ENCODE data around the gene ONECUT1. TPM values are rescaled to one million over a fixed set of nuclear protein-coding genes. Genes with fewer than 3 reads are reported as not detected.

ONECUT1 gene
- total RNA-seq, 1 donor from 2014 or later: not detected

DNA sequence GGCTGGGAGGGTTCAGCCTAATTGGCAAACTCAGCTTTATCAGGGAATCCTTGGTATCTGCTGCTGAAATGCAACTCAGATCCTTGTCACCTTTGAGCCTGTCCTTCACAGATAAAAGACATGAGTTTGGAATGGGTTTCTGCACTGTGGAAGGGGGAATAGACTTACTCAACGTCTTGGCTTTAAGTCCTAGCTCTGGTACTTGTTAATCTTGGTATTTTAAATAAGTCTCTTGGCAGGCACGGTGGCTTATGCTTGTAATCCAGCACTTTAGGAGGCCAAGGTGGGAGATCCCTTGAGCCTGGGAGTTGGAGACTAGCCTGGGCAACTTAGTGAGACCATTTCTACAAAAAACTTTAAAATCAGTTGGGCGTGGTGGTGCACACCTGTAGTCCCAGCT, 55.8 kb downstream of the ONECUT1 start:
- DNase-seq (ENCODE audit: extremely low read depth, low read depth, low spot score): no peak

DNA sequence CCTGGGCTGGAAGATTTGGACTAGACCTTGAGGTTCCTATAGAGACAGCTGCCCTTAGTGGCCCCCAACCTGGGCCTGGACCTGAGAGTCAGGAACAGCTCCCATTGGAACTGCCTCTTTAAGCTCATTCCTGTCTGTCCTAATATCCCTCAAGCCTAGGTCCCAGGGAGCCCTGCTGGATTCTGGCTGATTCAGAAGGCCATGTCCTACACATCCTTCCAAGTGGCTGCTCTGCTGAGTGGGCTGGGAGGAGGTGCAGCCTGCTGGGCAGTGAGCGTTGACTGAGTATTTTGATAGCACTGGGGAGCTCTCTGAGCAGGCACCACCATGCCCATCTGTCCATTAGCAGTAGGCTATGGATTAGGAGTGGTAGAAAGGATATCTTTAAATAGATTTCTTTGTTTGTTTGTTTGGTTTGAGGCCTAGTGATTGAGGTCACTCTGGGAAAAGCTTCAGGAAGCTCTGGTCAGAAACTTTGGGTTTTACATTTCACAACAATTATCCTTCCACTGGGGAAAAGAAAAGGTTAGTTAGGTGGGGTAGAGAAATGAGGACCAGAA, 56.4 kb downstream of the ONECUT1 start:
- no peak for DNase-seq (ENCODE audit: extremely low read depth, low read depth, low spot score)

DNA sequence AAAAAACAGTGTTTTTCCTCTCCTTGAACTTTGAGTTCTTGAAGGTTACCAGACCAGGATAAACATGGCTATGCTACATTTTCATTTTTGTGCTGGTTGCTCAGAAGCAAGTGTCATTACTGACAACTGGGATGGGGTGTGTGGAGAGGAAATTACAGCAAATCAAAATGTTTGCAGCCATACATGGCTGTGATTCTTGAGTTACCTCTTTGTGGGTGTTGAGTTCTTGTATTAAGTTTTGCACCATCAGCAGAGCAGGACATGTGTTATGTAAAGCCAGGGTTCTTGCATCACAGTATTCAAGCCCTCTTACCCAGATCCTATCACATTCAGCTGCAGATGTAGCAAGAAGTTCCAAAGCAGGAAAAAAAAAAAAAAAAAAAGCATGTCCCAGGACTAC, 57.0 kb downstream of the ONECUT1 start:
- DNase-seq (ENCODE audit: extremely low read depth, low read depth, low spot score): no peak

DNA sequence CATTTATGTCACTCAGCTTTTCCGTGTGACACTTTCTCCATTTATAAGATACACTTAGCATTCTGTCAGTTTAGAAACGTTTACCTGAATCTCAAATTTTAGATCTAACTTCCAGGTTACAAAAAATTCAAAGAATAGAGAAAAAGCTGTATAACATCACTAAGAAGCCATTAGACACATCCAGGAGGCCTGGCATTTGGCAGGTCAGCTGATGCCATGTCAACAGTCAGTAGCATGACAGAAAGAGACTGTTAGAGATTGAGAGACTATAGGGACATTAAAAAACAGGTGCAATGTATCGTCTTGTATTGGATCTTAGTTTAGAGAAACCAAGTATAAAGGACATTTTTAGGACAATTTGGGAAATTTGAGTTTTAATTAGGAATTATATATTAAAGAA, 57.6 kb downstream of the ONECUT1 start:
- DNase-seq (ENCODE audit: extremely low read depth, low read depth, low spot score): no peak

DNA sequence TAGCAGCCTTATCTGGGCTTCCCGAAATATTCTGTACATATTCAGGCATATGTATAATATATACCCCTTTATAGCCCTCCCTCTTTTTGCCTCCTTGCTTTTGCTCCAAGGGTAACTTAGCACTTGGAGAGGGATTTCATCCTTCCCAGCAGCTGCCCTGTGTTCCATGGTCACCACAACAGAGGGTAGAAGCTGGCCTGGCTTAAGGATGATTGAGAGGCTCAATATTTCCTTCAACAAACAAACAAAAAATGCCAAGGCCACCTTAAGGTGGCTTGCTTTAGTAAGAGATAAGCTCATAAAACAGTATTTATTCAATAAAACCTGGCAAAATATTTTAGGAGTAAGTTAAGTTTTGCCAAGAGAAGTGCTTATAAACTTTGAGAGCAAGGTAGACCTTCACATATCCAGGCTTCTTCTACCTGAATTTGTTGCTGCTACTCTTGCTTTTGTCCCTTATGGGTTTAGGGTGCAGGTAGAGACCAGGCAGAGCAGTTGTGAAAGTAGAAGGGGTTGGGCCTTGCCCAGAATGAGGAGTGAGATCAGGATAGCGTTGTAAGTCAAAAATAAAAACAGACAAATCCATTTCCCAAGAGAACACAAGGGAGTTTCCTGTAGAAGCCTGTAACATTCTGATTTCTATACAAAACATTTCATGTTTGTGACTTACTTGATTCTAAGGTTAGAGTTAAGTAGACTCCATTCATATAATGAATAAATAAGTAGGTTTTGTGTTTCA, 58.2 kb downstream of the ONECUT1 start:
- no peak for DNase-seq (ENCODE audit: extremely low read depth, low read depth, low spot score)

DNA sequence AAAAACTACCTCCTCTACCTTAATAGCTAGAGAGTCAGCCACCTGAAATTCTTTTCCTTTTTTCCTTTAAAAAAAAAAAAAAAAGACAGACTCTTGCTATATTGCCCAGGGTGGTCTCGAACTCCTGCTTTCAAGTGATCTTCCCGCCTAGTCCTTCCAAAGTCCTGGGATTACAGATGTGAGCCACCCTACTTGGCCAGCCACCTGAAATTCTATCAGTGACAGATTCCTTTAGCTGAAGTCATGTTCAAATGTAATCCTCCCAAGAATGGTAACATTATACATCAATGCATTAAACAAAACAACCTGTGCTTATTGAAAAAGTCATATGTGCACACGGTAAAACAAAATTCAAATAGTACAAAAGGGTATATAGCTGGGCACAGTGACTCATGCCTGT, 59.1 kb downstream of the ONECUT1 start:
- no peak for DNase-seq (ENCODE audit: extremely low read depth, low read depth, low spot score)

DNA sequence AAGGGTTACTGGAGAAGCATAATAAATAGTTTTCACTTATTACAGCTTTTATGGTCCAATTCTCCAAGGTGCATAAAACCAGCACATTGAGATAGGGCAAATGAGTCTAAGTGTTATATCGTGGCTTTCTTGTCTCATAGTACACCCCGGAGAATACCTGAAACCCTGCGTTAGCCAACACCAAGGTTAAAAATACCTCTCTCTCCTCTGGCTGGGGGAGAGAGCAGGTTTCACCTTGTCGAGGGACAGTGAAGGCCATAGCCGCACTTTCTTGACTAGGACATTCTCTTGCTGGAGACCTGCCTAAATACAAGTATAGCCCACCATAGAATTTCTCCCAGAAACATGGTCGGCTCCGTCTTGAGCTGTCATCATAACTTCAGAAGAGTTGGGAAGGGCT, 59.5 kb downstream of the ONECUT1 start:
- DNase-seq (ENCODE audit: extremely low read depth, low read depth, low spot score): no peak

DNA sequence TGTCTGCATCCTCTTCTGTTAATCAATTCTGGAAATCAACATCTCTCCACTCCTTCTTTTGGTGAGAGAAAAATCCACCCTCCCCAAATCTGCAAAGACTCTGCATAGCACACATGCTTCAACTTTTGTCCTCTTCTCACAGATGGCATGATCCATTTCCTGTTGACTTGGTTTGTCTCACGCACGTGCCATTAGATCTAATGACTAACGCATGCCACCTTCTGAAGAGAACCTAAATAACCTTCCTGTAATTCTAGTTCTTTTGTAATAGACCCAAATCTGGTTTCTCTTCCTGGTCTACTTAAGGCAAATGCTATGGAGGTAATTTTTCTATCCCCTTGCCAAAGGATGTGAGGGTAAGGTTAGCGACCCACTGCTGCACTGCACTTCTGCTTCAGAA, 60.0 kb downstream of the ONECUT1 start:
- peak; percentile 82 for DNase-seq (ENCODE audit: extremely low read depth, low read depth, low spot score)

DNA sequence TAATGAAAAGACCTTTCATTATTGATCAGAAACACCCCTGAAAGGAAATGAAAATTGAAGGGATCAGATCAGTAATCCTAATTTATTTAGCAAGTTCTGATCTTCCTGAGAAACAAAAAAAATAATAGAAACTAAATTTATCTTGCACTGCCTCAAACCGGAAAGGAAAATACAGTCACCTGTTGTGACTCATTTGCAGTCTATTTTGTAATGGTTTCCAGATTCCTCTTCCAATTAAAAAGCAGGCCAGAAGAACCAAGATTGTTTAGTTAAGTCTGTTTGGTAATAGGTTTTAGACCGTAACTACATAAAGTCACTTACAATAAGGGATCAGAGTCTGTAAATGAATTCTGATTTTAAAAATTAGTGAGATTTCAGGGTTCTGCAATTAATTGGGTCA, 61.2 kb downstream of the ONECUT1 start:
- peak; percentile 44 for DNase-seq (ENCODE audit: extremely low read depth, low read depth, low spot score)

DNA sequence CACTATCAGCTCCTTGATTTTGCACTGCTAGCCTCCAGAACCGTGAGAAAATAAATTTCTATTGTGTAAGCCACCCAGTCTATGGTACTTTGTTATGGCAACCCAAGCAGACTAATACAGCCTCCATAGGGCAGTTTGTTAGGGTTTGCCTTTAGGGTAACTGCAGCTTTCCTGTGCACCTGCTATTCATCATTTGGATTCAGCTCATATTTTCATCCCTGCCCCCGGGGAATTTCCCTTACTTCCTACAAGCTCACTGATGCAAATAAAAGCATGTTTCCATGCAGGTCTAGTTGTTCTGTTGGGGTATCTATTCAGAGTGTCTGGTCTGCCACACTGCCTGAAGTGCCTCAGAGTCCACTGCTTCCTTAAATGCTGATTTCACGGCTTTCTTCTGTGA, 62.3 kb downstream of the ONECUT1 start:
- DNase-seq (ENCODE audit: extremely low read depth, low read depth, low spot score): no peak

DNA sequence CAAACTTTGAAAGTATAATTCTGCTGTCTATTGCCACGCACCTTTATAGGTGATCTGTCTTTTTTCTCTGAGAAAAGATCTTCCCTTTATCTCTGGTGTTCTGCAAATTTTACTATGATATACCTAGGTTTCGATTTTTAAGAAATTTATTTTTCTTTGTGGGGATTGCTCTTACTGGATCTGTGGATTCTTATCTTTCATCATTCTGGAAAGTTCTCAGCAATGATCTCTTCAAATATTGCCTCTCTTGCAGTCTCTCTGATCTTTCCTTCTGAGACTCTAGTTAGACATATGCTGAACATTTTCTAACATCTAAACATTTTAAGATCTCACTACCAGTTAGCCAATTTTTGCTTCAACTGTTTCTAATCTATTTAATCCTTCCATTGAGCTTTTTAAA, 63.9 kb downstream of the ONECUT1 start:
- no peak for DNase-seq (ENCODE audit: extremely low read depth, low read depth, low spot score)

DNA sequence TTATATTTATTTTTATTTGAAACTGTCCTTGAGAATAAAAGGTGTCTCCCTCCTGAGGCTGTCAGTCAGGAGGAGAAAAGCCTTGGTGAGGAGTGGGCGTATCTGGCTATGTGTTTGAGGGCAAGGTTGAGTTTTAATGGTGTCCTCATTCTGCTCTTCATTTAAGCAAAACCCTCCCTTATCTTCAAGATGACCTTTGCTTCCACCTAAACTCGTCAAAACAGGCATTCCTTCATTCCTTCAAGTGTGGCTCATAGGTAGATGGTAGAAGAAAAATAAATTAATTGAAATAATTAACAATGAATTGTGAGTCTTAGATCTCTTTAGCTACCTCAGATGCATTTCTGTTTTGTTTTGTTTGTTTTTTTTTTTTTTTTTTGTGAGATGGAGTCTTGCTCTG, 71.6 kb downstream of the ONECUT1 start:
- DNase-seq (ENCODE audit: extremely low read depth, low read depth, low spot score): no peak

DNA sequence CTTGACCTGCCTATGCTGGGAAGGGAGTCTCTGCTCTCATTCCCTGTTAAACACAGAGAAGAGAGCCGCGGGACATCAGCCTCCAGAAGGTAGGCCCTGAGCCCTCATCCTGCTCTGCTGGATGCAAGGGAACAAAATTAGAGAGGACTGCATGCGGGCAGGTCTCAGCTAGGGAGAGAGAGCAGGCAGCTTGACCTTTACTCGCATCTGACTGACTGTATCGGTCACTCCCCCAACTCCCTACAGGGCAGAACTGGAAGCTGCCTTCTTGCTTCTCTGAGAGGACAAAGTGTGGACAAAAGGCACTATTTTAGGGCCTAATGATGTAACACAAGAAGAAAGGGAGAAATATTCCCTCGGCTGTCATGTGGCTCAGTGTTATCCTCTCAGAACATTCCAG, 72.2 kb downstream of the ONECUT1 start:
- DNase-seq (ENCODE audit: extremely low read depth, low read depth, low spot score): no peak

DNA sequence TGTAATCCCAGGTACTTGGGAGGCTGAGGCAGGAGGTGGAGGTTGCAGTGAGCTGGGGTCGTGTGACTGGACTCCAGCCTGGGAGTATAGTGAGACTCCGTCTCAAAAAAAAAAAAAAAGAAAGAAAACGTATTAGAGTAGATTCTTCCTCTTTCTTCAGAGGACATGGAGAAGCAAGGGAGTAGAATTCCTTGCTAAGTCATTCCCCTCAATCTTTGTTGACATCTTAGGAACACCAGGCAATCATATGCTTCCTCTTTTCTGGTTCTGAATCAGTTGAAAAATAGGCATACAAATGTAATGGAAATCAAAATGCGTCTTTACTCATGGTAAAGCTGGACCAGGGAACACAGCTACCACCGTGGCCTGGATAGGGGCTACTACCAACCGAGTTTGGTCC, 72.7 kb downstream of the ONECUT1 start:
- no peak for DNase-seq (ENCODE audit: extremely low read depth, low read depth, low spot score)

DNA sequence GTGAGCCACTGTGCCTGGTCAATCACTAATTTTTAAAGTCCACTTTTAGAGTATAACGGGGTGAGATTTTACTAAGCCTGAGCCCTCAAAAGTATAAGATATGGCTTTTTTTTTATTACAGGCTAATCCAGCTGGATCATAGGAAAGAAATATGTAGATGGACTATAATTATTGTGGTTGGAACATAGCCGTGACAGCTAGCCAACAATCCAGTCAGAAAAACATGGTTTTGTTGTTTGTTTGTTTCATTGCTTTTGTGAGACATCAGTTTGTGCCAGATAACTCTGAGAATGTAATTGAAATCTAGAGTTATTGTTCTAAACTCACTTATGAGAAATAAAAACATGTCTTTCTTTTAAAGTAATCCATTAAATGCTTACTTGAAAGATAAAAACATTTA, 73.6 kb downstream of the ONECUT1 start:
- no peak for DNase-seq (ENCODE audit: extremely low read depth, low read depth, low spot score)

DNA sequence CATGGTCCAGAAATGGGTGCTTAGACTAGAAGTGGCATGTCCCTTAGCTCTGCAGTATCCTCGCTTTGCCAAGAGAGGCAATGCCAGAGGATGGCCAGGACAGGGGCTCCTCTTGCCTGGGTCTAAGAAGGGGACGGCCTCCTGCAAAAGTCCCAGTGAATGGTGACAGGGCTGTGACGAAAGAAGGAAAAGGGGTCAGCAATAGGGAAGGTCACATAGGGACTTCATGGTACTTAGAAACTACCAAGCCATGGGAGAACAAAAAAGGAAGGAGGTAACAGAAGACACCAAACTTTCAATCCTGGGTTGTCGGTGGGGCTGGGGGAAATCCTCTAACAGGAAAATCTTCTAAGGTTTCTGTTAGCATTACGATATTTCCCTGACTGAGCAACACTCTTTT, 74.7 kb downstream of the ONECUT1 start:
- DNase-seq (ENCODE audit: extremely low read depth, low read depth, low spot score): no peak

DNA sequence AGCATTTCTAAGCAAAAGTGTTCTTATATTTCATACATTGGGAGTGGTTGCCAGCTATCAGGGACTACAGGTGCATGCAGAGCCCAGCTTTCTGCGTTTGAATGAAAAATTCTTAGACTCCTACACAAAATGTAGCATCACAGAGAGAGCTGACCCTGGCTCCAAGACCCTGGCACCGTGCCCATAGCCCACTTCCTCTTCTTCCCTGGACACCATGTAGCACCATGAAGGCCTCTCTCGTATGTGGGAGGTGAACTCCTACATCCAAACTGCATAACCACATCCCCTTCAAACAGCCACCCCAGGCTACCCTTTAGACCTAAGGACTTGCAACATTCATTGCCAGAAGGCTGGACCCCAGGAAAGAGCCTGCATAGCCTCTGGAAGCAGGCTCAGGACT, 75.2 kb downstream of the ONECUT1 start:
- DNase-seq (ENCODE audit: extremely low read depth, low read depth, low spot score): no peak

DNA sequence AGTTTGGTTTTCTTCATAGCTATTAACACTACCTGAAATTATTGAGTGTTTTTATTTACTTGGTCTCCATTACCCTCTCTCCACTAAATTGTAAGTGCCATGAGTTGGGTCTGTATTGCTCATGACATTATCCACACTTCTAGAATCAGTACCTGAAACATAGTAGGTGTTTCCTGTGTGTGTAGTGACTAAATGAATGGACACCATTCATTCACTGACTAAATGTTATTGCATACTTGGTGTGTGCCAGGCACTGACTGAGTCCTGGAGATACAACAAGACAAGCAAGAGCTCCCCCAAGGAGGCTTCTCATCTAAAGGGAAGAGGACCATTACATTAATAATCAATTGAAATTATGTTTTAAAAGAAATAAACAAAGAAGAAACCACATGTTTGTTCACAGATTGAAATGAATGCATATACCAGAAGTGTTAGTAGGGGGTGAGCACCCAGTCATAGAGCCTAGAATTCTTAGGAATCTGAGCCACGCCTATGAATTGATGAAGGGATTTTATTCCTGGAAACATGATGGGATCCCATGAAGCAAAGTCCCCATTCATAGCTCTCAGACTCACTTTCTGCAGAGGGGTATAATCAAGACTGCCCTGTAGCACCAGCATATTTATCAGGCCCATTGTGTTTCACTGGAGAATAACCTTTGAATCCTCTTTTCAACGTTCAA, 79.3 kb downstream of the ONECUT1 start:
- DNase-seq (ENCODE audit: extremely low read depth, low read depth, low spot score): no peak

DNA sequence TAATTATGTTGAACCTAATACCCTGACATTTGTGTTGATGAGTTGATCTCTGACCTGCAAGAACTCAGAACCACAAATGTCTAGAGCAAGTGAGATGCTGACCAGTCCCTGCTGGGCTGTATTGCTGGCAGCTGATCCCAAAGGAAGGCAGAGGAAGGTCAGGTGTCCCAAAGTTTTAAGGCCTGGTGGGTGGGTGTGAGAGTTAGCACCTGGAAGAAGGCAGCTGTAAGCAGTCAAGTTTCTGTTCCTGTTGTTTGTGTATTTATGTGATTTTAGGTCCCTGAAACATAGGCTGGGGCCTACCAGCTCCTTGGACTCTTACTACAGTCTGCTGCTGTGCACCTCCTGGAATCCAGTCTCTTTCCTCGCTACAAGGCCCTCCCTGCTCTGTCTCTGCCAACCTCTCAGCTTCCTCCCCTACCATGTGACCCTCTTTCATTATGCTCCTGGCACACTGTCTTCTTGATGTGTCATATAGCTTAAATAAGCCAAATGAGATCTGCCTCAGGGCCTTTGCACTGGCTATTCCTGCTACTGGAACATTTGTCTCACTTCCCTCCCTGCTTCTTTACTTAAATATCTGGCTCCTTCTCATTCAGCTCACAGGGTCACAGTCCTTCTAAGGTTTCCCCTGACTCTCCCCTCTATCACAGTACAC, 80.0 kb downstream of the ONECUT1 start:
- no peak for DNase-seq (ENCODE audit: extremely low read depth, low read depth, low spot score)

DNA sequence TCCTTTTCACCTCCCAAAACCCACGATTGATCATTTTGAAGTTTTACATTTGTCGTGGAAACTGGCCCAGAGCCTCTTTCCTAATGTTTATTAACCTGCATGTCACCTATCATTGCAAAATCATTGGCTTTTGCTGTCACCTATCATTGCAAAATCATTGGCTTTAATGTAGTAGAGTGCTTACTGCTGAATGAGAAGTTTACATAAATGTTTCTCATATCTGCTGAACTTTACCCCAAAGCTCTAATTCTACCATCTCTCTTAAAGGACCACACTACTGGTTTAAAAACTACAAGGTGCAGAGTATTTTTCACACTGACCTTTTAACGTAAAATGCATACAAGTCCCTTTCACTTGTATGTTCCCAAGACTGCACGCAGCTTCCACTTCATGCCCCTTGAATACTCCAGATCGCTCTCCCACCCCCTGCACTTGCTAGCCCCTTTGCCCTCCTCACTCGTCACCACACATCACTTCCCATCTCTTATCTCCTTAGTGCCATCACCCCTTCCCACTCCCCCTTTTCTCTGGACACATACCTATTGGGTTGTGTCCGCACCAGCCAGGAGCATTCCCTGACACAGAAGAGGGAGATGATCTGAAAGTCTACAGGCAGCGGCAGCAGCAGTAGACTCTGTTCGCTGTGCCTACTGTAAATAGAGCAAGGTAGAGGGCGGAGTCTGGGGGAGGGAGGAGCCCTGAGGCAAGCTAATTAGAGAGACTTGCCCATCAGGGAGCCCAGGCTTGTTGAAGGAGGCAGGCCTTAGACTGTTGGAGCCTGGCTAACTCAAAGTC, 80.8 kb downstream of the ONECUT1 start:
- no peak for DNase-seq (ENCODE audit: extremely low read depth, low read depth, low spot score)
